ENCODE data around the gene PAK6. TPM values are rescaled to one million over a fixed set of nuclear protein-coding genes. Genes with fewer than 3 reads are reported as not detected.

The PAK6 gene
- total RNA-seq, 1 donor from 2014 or later = 13.2 TPM

GRCh38 chr15:40313531-40314398 lies 74.9 kb downstream of the PAK6 start:
- TF ChIP-seq CTCF (IDR thresholded peaks at IDR 0.05; ENCODE audit: unreplicated experiment) = no peak
- Mint-ChIP-seq H3K4me1 (ENCODE audit: low read depth) (peaks cover 1% of the 10 kb centered on the region), H3K27me3 (peaks cover 72% of the 10 kb centered on the region), H3K9me3 (ENCODE audit: low read depth) (no peaks in the 10 kb centered on the region), H3K36me3 (ENCODE audit: insufficient read depth) (no peaks in the 10 kb centered on the region), H3K27ac (no peak overlapping the region), H3K4me3 (ENCODE audit: low read depth) (no peak overlapping the region)
- DNase-seq (ENCODE audit: low spot score, unreplicated experiment) = no peak

- no peak for DNase-seq (ENCODE audit: low spot score, unreplicated experiment)
- H3K9me3 Mint-ChIP-seq (ENCODE audit: low read depth) = no peaks in the 10 kb centered on the region
- no peaks in the 10 kb centered on the region for H3K4me1 Mint-ChIP-seq (ENCODE audit: low read depth)
- peaks cover 69% of the 10 kb centered on the region for H3K27me3 Mint-ChIP-seq
- no peak for TF ChIP-seq CTCF (IDR thresholded peaks at IDR 0.05; ENCODE audit: unreplicated experiment)
- H3K27ac Mint-ChIP-seq = no peak overlapping the region
- no peaks in the 10 kb centered on the region for H3K36me3 Mint-ChIP-seq (ENCODE audit: insufficient read depth)
- H3K4me3 Mint-ChIP-seq (ENCODE audit: low read depth) = no peak overlapping the region
Observed at GRCh38 chr15:40314723-40315276, 75.9 kb downstream of the PAK6 start.

- no peaks in the 10 kb centered on the region for H3K36me3 Mint-ChIP-seq (ENCODE audit: insufficient read depth)
- no peak for TF ChIP-seq CTCF (IDR thresholded peaks at IDR 0.05; ENCODE audit: unreplicated experiment)
- H3K9me3 Mint-ChIP-seq (ENCODE audit: low read depth) = peaks cover 4% of the 10 kb centered on the region
- no peaks in the 10 kb centered on the region for H3K4me1 Mint-ChIP-seq (ENCODE audit: low read depth)
- no peak overlapping the region for H3K27ac Mint-ChIP-seq
- no peak for DNase-seq (ENCODE audit: low spot score, unreplicated experiment)
- H3K27me3 Mint-ChIP-seq = peaks cover 69% of the 10 kb centered on the region
- no peak overlapping the region for H3K4me3 Mint-ChIP-seq (ENCODE audit: low read depth)
Observed at GRCh38 chr15:40316931-40317330, 78.1 kb downstream of the PAK6 start.

- H3K27me3 Mint-ChIP-seq = peaks cover 69% of the 10 kb centered on the region
- peaks cover 4% of the 10 kb centered on the region for H3K9me3 Mint-ChIP-seq (ENCODE audit: low read depth)
- no peaks in the 10 kb centered on the region for H3K36me3 Mint-ChIP-seq (ENCODE audit: insufficient read depth)
- no peaks in the 10 kb centered on the region for H3K4me1 Mint-ChIP-seq (ENCODE audit: low read depth)
- no peak for DNase-seq (ENCODE audit: low spot score, unreplicated experiment)
- H3K27ac Mint-ChIP-seq = no peak overlapping the region
- no peak overlapping the region for H3K4me3 Mint-ChIP-seq (ENCODE audit: low read depth)
- no peak for TF ChIP-seq CTCF (IDR thresholded peaks at IDR 0.05; ENCODE audit: unreplicated experiment)
Observed at GRCh38 chr15:40317580-40317979, 78.7 kb downstream of the PAK6 start.

DNA sequence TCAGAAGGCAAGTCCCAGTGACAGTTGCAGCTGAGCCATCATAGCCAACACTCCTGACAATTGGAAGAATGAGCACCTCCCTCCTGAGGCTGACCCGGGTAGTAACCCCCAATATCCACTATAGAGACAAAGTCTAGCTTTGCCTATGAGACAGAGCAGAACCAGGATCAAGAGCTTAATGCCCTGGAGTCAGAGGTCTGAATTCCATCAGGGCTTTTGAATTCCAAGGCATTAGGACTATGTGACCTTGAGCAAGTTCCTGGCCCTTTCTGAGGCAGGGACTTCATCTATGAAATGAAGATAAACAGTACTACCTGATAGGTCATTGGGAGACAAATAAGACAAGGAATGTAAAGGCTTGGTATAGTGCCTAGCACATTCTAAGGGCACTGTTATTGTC lies 81.5 kb downstream of the PAK6 start:
- DNase-seq (ENCODE audit: low spot score, unreplicated experiment) = no peak
- Mint-ChIP-seq H3K9me3 (ENCODE audit: low read depth) (peaks cover 4% of the 10 kb centered on the region), H3K27ac (no peak overlapping the region), H3K27me3 (peaks cover 60% of the 10 kb centered on the region), H3K4me3 (ENCODE audit: low read depth) (no peak overlapping the region), H3K36me3 (ENCODE audit: insufficient read depth) (no peaks in the 10 kb centered on the region), H3K4me1 (ENCODE audit: low read depth) (no peaks in the 10 kb centered on the region)
- no peak for TF ChIP-seq CTCF (IDR thresholded peaks at IDR 0.05; ENCODE audit: unreplicated experiment)

Measured in progenitor cell of endocrine pancreas (in vitro differentiated cells).